ENCODE results near the gene UBAP1. TPM values are rescaled to one million over a fixed set of nuclear protein-coding genes. Genes with fewer than 3 reads are reported as not detected.

UBAP1 gene
- total and polyA plus RNA-seq, 9 of the 15 experiments (the other 6 are each of a cell fraction or from before 2014, with no cell fraction given) = 1.3 to 33.4 (median 16.5) TPM

DNA sequence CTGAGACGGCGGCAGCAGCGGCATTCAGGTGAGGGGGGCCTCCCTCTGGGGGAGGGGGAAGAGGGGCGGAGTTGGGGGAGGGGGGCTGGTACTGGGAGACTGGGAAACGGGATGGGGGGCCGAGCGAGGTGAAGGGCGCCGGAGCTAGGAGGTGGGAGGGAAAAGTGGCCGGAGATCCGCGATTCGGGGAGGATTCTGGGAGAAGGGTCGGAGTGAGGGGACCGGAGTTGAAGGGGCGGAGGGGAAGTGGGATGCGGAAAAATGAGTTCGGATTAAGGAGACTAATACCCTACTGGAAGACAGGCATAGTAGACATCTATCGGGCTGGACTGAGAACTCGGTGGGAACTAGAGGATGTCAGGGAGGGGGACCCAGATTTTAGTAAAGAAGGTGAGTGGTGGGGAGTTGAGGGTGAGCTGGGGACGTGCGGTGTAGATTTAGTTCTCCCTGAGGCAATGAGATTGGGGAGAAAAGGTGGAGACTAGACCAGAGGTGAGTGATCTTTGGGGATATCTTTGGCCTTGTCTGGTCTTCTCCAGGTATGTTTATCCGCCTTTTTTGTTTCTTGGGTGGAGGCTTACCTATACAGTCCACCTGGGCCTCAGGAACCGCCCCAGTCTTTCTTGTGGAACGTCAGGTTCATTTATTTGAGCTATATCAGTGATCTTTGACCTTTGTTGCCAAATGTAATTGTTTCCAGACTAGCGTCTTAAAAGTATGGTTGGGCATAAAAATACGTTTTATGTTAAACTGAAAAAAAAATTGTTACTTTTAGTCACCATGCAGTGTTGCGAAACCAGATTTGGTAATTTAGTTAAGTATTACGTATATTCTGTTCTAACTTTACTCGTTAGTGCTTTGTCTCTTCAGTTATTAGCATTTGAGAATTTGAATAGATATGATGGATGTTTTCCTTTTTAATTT lies 632 bp downstream of the UBAP1 start (continued):
- TF ChIP-seq MAZ (CRISPR knock-in tag; conservative IDR thresholded peaks at IDR 0.05 in 1 of 2, IDR thresholded peaks at IDR 0.05 in 1 of 2) (peak in 1 of 2 experiments; percentile 1; a peak in 1 of 4 replicates), NFRKB (IDR thresholded peaks at IDR 0.05; ENCODE audit: low read depth) (0 out of 2 replicates have a peak, but pooled peaks have one; percentile 8), ZBED1 (IDR thresholded peaks at IDR 0.05) (no peak), SP1 (CRISPR knock-in tag; IDR thresholded peaks at IDR 0.05) (peak; percentile 8; the same call in 1 of the 2 replicates), RAD51 (IDR thresholded peaks at IDR 0.05; ENCODE audit: borderline replicate concordance, low read depth) (no peak), ZFX (CRISPR knock-in tag; IDR thresholded peaks at IDR 0.05) (no peak), ZBTB7A (IDR thresholded peaks at IDR 0.05; ENCODE audit: borderline replicate concordance, control insufficient read depth, low read depth, low read length) (0 out of 2 replicates have a peak, but pooled peaks have one; percentile 58)
- TF ChIP-seq, protein P1, sequence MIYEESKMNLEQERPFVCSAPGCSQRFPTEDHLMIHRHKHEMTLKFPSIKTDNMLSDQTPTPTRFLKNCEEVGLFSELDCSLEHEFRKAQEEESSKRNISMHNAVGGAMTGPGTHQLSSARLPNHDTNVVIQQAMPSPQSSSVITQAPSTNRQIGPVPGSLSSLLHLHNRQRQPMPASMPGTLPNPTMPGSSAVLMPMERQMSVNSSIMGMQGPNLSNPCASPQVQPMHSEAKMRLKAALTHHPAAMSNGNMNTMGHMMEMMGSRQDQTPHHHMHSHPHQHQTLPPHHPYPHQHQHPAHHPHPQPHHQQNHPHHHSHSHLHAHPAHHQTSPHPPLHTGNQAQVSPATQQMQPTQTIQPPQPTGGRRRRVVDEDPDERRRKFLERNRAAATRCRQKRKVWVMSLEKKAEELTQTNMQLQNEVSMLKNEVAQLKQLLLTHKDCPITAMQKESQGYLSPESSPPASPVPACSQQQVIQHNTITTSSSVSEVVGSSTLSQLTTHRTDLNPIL (CRISPR knock-in tag; IDR thresholded peaks at IDR 0.05) = no peak
- TF ChIP-seq, protein P2, sequence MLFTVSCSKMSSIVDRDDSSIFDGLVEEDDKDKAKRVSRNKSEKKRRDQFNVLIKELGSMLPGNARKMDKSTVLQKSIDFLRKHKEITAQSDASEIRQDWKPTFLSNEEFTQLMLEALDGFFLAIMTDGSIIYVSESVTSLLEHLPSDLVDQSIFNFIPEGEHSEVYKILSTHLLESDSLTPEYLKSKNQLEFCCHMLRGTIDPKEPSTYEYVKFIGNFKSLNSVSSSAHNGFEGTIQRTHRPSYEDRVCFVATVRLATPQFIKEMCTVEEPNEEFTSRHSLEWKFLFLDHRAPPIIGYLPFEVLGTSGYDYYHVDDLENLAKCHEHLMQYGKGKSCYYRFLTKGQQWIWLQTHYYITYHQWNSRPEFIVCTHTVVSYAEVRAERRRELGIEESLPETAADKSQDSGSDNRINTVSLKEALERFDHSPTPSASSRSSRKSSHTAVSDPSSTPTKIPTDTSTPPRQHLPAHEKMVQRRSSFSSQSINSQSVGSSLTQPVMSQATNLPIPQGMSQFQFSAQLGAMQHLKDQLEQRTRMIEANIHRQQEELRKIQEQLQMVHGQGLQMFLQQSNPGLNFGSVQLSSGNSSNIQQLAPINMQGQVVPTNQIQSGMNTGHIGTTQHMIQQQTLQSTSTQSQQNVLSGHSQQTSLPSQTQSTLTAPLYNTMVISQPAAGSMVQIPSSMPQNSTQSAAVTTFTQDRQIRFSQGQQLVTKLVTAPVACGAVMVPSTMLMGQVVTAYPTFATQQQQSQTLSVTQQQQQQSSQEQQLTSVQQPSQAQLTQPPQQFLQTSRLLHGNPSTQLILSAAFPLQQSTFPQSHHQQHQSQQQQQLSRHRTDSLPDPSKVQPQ (CRISPR knock-in tag; IDR thresholded peaks at IDR 0.05; ENCODE audit: borderline replicate concordance) = no peak
- TF ChIP-seq, protein P3, sequence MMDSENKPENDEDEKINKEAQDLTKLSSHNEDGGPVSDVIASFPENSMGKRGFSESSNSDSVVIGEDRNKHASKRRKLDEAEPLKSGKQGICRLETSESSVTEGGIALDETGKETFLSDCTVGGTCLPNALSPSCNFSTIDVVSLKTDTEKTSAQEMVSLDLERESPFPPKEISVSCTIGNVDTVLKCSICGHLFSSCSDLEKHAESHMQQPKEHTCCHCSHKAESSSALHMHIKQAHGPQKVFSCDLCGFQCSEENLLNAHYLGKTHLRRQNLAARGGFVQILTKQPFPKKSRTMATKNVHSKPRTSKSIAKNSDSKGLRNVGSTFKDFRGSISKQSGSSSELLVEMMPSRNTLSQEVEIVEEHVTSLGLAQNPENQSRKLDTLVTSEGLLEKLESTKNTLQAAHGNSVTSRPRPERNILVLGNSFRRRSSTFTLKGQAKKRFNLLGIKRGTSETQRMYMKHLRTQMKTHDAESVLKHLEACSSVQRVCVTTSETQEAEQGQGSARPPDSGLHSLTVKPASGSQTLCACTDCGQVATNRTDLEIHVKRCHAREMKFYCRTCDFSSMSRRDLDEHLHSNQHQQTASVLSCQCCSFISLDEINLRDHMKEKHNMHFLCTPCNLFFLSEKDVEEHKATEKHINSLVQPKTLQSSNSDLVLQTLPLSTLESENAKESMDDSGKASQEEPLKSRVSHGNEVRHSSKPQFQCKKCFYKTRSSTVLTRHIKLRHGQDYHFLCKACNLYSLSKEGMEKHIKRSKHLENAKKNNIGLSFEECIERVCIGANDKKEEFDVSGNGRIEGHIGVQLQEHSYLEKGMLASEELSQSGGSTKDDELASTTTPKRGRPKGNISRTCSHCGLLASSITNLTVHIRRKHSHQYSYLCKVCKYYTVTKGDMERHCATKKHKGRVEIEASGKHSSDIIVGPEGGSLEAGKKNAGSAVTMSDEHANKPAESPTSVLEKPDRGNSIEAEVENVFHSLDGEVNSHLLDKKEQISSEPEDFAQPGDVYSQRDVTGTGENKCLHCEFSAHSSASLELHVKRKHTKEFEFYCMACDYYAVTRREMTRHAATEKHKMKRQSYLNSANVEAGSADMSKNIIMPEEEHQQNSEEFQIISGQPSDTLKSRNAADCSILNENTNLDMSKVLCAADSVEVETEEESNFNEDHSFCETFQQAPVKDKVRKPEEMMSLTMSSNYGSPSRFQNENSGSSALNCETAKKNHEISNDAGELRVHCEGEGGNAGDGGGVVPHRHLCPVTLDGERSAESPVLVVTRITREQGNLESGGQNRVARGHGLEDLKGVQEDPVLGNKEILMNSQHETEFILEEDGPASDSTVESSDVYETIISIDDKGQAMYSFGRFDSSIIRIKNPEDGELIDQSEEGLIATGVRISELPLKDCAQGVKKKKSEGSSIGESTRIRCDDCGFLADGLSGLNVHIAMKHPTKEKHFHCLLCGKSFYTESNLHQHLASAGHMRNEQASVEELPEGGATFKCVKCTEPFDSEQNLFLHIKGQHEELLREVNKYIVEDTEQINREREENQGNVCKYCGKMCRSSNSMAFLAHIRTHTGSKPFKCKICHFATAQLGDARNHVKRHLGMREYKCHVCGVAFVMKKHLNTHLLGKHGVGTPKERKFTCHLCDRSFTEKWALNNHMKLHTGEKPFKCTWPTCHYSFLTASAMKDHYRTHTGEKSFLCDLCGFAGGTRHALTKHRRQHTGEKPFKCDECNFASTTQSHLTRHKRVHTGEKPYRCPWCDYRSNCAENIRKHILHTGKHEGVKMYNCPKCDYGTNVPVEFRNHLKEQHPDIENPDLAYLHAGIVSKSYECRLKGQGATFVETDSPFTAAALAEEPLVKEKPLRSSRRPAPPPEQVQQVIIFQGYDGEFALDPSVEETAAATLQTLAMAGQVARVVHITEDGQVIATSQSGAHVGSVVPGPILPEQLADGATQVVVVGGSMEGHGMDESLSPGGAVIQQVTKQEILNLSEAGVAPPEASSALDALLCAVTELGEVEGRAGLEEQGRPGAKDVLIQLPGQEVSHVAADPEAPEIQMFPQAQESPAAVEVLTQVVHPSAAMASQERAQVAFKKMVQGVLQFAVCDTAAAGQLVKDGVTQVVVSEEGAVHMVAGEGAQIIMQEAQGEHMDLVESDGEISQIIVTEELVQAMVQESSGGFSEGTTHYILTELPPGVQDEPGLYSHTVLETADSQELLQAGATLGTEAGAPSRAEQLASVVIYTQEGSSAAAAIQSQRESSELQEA (IDR thresholded peaks at IDR 0.05; ENCODE audit: low read depth) = peak; percentile 20; the same call in 1 of the 2 replicates
